DND-41 (cell line): Measurements from ENCODE around the gene IL17REL.

Experiments
- CTCF ChIP-seq: IDR thresholded peaks from 2 replicates; pipeline ENCODE4 v1.5.1; 2012; ENCODE audit warnings: borderline replicate concordance, low read length, moderate library complexity, mild to moderate bottlenecking; ENCODE audit not compliant: poor library complexity, severe bottlenecking; ENCODE audit errors: extremely low read depth
- EZH2 ChIP-seq: IDR thresholded peaks from 3 replicates; pipeline ENCODE4 v1.6.1; 2012; ENCODE audit warnings: borderline replicate concordance, low read depth, mild to moderate bottlenecking, moderate library complexity, low read length, inconsistent platforms; ENCODE audit not compliant: severe bottlenecking

- no peak for TF ChIP-seq CTCF
- no peak for TF ChIP-seq EZH2
Observed at GRCh38 chr22:50002791-50003190, 9.8 kb downstream of the IL17REL start.
